Measurements from ENCODE around the gene PCGF3.

Gene PCGF3

DNA sequence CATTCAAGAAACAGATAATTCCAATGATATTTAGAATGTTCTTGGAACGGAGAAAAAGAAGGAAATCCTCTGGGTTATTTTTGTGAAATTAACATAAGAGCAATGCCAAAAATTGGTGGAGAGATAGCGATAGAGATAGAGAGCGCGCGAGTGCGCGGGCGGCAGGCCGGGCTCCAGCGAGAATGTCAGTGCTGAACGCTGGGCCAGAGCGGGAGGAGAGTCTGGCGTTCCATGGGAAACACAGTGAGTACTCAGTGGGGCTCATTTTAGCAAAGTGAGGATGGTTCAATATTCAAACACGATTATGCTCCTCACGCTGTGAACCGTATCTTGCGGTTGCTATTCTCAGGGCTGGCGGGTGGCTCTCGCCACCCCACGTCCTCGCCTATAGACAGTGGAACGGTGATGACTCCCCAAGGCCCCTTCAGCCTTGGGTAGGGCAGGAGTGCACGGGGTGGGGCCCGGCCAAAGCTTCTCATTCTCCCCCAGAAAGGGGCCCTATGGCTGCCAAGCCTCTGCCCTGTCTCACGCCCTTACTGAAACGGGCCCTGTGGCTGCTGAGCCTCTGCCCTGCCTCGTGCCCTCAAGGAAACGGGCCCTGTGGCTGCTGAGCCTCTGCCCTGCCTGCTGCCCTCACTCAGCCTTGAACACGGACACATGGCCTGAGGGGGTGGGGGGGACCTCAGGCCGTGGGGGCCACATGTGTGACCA is 103.4 kb downstream of the PCGF3 start:
- DNase-seq = no peak

DNA sequence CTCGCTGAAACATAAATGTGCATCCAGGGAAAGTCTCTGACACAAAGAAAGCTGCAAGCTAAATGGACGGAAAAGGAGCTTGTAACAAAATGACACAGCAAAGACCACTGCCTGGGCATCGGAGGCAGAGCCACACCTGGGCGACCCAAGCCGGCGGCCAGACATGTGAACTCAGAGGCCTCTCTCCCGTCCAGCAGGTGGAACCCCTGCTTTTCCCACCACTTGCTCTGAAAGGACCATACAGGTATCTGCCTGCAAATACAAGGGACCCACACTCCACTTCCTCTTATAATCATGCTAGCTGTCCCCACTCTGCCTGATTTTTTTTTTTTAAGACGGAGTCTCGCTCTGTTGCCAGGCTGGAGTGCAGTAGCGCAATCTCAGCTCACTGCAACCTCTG is 108.3 kb downstream of the PCGF3 start:
- DNase-seq = no peak

DNA sequence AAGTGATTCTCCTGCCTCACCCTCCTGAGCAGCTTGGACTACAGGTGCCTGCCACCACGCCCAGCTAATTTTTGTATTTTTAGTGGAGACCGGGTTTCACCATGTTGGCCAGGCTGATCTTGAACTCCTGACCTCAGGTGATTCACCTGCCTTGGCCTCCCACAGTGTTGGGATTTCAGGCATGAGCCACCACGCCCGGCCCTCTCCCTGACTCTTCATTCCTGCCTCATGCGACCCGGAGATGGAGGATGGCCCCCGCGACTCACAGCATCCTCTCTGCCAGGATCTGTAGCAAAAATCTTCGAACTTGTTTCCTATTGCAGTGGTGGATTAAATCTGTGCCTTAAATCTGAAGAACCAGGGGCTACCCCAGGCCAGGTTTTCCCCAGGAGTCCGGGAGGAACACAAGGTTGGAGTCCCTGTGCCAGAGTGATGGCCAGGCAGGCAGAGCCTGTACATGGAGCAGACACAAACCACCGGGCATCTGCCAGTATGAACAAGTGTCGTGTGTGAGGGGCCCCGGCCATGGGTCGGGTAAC is 108.7 kb downstream of the PCGF3 start:
- no peak for DNase-seq

DNA sequence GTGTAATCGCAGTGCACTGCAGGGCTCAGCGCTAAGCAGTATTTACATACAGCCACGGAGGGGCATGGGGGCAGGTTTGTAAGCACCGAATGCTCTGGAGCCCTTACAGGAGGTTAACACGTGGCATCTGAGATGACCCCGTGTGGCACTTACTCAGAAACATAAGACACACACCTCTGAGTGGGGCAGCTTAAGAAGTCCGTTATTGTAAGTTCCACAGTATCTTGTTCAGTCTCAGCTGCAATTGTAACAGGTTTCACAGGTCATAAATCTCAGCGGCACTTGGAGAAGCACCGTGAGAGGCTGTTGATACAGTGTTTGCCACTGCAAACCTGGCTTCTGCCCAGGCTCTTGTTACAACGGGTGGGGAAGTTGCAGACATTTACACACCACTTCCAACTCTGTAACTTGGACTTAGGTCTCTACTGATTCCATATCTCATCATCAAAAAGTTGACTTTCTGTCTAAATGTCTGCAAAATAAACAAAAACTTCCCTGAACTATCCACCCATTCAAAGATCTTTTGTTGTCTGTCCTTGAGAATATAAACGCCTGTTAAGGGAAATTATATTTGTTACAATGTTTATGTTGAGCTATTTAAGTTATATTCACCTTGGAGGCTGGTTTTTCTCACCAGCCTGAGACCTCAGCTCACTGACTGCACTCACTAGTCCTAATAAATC is 110.0 kb downstream of the PCGF3 start:
- no peak for DNase-seq

DNA sequence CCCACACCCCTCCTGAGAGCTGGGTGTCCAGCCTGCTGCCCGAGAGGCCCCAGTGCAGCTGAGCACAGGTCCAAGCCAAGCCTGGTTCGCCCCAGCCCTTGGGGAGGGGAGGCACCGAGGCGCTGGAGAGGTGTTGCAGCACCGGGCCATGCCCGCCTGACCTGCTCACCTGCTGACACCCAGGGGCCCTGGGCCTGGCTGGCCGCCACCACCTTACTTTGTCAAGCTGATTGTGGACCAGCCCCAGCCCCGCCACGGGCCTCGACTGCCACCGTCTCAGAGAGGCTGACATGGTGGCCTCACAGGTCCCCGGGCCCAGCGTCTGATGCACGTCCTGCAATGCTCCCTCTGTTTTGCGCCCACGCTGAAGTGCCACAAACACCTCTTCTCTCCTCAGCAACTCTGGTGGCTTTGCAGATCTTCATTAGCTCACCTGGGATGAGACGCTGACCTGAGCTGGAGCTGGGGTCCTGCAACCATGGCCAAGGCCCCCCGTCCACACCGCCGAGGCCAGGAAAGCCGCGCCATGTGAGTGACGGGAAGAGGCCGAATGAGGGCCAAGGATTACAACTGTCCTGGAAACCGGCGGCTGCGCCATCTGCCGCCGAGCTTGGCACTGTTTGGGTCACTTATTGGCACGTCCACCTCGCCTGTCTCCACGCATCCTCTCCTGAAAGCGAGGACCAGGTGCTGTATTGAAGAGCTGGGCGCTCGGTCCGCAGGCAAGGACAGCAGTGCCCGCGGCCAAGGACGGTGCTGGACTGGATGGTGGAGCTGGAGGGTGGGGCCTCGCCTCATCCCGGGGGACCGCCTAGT is 112.7 kb downstream of the PCGF3 start:
- no peak for DNase-seq

DNA sequence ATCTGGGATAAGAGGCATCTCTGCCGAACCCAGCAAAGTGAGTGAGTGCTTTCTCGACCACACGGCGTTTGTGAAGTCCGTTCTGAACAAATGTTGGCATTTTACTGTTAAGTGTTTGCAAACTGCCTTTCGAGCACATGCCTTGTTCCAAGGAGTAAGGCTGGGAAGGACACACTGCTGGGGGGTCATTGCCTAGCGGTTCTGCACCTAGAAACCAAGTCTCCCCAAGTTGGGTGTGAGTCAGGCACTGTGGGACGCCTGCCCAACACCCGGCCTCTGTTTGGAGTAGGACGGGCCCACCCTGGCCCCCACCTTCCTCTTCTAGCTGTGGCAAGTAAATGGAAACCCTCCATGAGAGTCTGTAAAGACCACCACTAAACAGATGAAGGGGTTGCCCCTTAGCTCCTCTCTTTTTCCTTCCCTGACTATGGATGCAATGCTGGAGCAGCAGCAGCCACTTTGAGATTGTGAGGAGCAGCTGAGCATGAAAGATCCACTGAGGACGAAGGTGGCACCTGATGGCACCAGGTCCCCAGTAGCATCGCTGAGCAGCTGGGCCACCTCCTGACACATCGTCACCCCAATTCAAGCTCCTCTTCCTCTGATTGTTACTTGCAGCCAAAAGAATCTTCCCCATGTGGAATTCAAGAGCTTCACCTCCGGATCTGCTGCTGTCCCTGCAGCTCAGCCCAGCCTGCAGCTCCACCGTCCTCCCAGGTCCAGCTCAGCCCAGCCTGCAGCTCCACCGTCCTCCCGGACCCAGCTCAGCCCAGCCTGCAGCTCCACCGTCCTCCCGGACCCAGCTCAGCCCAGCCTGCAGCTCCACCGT is 114.0 kb downstream of the PCGF3 start:
- no peak for DNase-seq
